ENCODE measurements around the gene KCNB1. TPM values are rescaled to one million over a fixed set of nuclear protein-coding genes. Genes with fewer than 3 reads are reported as not detected.

The KCNB1 gene
- total and polyA plus RNA-seq, 4 donors: under 0.01 to 3.4 (median 1.4) TPM

DNA sequence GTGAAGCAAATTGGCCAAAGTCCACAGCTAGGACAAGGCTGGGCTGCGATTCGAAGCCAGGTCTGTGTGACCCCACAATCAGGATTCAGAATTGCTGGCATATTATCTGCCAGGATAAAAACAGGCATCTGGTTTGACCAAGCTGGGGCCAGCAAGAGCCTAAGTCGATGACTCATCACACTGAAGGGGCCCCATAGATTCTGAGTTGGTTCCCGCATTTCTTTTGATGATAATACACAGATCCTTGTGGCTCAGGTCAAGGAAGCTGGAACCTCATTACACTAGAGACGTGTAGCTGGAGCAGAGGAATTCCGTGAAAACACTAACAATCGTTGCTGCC is 6.5 kb downstream of the KCNB1 start:
- no peak for DNase-seq (ENCODE audit: low spot score)
- H3K36me3 ChIP-seq (ENCODE audit: control insufficient read depth in 4 of 4, insufficient read depth in 3 of 4, low read depth in 1 of 4, low read length in 3 of 4): no peaks in the 10 kb centered on the region
- WGBS: 63% methylated on average over 7 of the region's 7 CpGs
- no peaks in the 10 kb centered on the region for H3K27me3 ChIP-seq (ENCODE audit: control insufficient read depth in 4 of 4, insufficient read depth in 4 of 4, low read length in 3 of 4)
- peaks cover 26 to 61% (median 52%) of the 10 kb centered on the region in 4 donors for H3K4me1 ChIP-seq (ENCODE audit: control insufficient read depth in 4 of 4, insufficient read depth in 4 of 4, low read length in 3 of 4)
- peak overlapping the region; percentile 86 to 95 for H3K27ac ChIP-seq (ENCODE audit: low read depth in 1 of 2, low read length in 2 of 2)
- TF ChIP-seq, protein P1, sequence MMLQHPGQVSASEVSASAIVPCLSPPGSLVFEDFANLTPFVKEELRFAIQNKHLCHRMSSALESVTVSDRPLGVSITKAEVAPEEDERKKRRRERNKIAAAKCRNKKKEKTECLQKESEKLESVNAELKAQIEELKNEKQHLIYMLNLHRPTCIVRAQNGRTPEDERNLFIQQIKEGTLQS (IDR thresholded peaks at IDR 0.05): no peak
- TF ChIP-seq JUND (IDR thresholded peaks at IDR 0.05) (peak in 1 of 2 donors; percentile 66), HNF4G (IDR thresholded peaks at IDR 0.05) (peak; percentile 25)
- H3K4me3 ChIP-seq (ENCODE audit: low read depth in 1 of 3, low read length in 3 of 3): no peak overlapping the region
- H3K9ac ChIP-seq (ENCODE audit: low read depth in 1 of 2, low read length in 2 of 2): no peak overlapping the region
- no peaks in the 10 kb centered on the region for H3K9me3 ChIP-seq (ENCODE audit: control insufficient read depth in 4 of 4, low read length in 3 of 4)

DNA sequence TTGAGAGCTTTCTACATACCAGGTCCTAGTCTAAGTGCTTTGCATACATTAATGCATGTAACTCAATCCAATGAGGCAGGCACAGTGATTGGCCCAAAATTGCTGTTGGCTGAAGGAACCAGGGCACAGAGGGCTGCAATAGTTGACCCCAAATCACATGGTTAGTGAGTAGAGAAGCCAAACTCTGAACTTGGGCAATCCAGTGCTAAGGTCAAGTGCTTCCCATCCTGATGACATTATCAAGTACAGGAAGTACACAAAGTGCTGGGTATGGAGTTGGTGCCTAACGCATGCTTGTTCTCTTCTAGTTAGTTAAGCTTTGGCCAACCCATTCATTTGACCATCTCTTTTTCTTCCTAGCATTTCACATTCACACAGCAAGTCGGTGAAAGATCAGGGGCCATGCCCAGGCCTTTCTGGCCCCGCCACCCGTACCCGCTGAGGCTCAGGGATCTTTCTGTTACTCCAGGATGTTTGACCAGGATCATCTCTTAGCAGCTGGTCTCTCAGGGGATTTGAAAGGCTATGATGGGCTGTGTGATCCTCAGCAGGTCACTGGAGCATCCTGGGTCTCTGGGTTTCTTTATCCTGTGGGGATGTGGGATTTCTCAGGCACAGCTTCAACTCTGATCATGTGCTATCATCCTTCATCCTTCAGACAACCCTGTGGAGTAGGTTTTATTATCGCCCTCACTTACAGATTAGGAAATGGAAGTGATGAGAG is 7.0 kb downstream of the KCNB1 start:
- DNase-seq (ENCODE audit: low spot score): no peak
- H3K9ac ChIP-seq (ENCODE audit: low read depth in 1 of 2, low read length in 2 of 2): peak overlapping the region in 1 of 2 donors; percentile 60
- WGBS: 40% methylated on average over 6 of the region's 6 CpGs

More for the DNA sequence above, 7.0 kb downstream of the KCNB1 start:
- Histone ChIP-seq H3K4me3 (ENCODE audit: low read depth in 1 of 3, low read length in 3 of 3) (no peak overlapping the region), H3K9me3 (ENCODE audit: control insufficient read depth in 4 of 4, low read length in 3 of 4) (no peaks in the 10 kb centered on the region), H3K27ac (ENCODE audit: low read depth in 1 of 2, low read length in 2 of 2) (peak overlapping the region; percentile 86 to 95), H3K27me3 (ENCODE audit: control insufficient read depth in 4 of 4, insufficient read depth in 4 of 4, low read length in 3 of 4) (no peaks in the 10 kb centered on the region), H3K4me1 (ENCODE audit: control insufficient read depth in 4 of 4, insufficient read depth in 4 of 4, low read length in 3 of 4) (peaks cover 25 to 56% (median 50%) of the 10 kb centered on the region in 4 donors), H3K36me3 (ENCODE audit: control insufficient read depth in 4 of 4, insufficient read depth in 3 of 4, low read depth in 1 of 4, low read length in 3 of 4) (no peaks in the 10 kb centered on the region)
- TF ChIP-seq JUND (IDR thresholded peaks at IDR 0.05): peak; percentile 68 to 90
- TF ChIP-seq, protein P2, sequence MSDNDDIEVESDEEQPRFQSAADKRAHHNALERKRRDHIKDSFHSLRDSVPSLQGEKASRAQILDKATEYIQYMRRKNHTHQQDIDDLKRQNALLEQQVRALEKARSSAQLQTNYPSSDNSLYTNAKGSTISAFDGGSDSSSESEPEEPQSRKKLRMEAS (IDR thresholded peaks at IDR 0.05): peak; percentile 95
- TF ChIP-seq FOXA1 (IDR thresholded peaks at IDR 0.05): peak; percentile 50
- peak in 1 of 2 donors; percentile 72 for TF ChIP-seq GABPA (IDR thresholded peaks at IDR 0.05 in 1 of 2, conservative IDR thresholded peaks at IDR 0.05 in 1 of 2)
- TF ChIP-seq, protein P3, sequence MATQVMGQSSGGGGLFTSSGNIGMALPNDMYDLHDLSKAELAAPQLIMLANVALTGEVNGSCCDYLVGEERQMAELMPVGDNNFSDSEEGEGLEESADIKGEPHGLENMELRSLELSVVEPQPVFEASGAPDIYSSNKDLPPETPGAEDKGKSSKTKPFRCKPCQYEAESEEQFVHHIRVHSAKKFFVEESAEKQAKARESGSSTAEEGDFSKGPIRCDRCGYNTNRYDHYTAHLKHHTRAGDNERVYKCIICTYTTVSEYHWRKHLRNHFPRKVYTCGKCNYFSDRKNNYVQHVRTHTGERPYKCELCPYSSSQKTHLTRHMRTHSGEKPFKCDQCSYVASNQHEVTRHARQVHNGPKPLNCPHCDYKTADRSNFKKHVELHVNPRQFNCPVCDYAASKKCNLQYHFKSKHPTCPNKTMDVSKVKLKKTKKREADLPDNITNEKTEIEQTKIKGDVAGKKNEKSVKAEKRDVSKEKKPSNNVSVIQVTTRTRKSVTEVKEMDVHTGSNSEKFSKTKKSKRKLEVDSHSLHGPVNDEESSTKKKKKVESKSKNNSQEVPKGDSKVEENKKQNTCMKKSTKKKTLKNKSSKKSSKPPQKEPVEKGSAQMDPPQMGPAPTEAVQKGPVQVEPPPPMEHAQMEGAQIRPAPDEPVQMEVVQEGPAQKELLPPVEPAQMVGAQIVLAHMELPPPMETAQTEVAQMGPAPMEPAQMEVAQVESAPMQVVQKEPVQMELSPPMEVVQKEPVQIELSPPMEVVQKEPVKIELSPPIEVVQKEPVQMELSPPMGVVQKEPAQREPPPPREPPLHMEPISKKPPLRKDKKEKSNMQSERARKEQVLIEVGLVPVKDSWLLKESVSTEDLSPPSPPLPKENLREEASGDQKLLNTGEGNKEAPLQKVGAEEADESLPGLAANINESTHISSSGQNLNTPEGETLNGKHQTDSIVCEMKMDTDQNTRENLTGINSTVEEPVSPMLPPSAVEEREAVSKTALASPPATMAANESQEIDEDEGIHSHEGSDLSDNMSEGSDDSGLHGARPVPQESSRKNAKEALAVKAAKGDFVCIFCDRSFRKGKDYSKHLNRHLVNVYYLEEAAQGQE (IDR thresholded peaks at IDR 0.05): peak; percentile 90
- TF ChIP-seq HNF4G (IDR thresholded peaks at IDR 0.05): peak; percentile 77
- peak; percentile 41 to 42 for TF ChIP-seq RAD21 (IDR thresholded peaks at IDR 0.05)
- TF ChIP-seq FOXA2 (IDR thresholded peaks at IDR 0.05): peak; percentile 80
- TF ChIP-seq SP1 (IDR thresholded peaks at IDR 0.05): peak; percentile 75
- peak; percentile 89 for TF ChIP-seq NR2F2 (IDR thresholded peaks at IDR 0.05)
- TF ChIP-seq EGR1 (IDR thresholded peaks at IDR 0.05; ENCODE audit: low read depth in 2 of 2): peak in 1 of 2 donors; percentile 76
- no peak for TF ChIP-seq CTCF (IDR thresholded peaks at IDR 0.05; ENCODE audit: low read depth, low read length, missing input control)
- TF ChIP-seq, protein P1 (IDR thresholded peaks at IDR 0.05): peak; percentile 53
- TF ChIP-seq HNF4A (conservative IDR thresholded peaks at IDR 0.05): peak; percentile 88 to 95
- TF ChIP-seq ZBTB33 (IDR thresholded peaks at IDR 0.05): peak; percentile 80
- no peak for TF ChIP-seq TAF1 (conservative IDR thresholded peaks at IDR 0.05)
- peak; percentile 49 for TF ChIP-seq YY1 (IDR thresholded peaks at IDR 0.05)
- TF ChIP-seq RXRA (IDR thresholded peaks at IDR 0.05): peak; percentile 91 to 99
